ENCODE results near the gene PRC1. TPM values are rescaled to one million over a fixed set of nuclear protein-coding genes. Genes with fewer than 3 reads are reported as not detected.

PRC1 gene
- total and polyA plus RNA-seq, 2 donors from 2014 or later = 3.4 to 6.6 TPM

- TF ChIP-seq CTCF (IDR thresholded peaks at IDR 0.05; ENCODE audit: borderline replicate concordance, extremely low read depth, insufficient read depth) = peak; percentile 88
- H3K27me3 ChIP-seq (ENCODE audit: control insufficient read depth, insufficient read depth, low read length) = no peaks in the 10 kb centered on the region
- H3K4me3 ChIP-seq (ENCODE audit: low read length in 3 of 3) = peak within 1 kb of the TSS; percentile 87 to 94 (median 91)
- DNase-seq = peak; percentile 87 to 95 (median 90)
- peak within 1 kb of the TSS; percentile 80 to 94 for H3K27ac ChIP-seq (ENCODE audit: low read depth in 2 of 2, low read length in 2 of 2)
- no peak for FAIRE-seq
- intact Hi-C loops (cut with DNase I) = no loop called here
- peak within 1 kb of the TSS; percentile 42 to 96 (median 80) for H3K9ac ChIP-seq (ENCODE audit: low read length in 3 of 3)
- H3K4me1 ChIP-seq (ENCODE audit: control insufficient read depth in 2 of 3, insufficient read depth in 2 of 3, low read depth in 1 of 3, low read length in 3 of 3) = peaks cover 0 to 34% (median 14%) of the 10 kb centered on the region in 3 donors
- no peaks in the 10 kb centered on the region for H3K36me3 ChIP-seq (ENCODE audit: control insufficient read depth in 2 of 3, insufficient read depth in 3 of 3, low read length in 3 of 3)
- no peaks in the 10 kb centered on the region for H3K9me3 ChIP-seq (ENCODE audit: control insufficient read depth in 2 of 3, insufficient read depth in 1 of 3, low read length in 3 of 3)
Observed at GRCh38 chr15:90931828-90932659, 62.3 kb downstream of the PRC1 start, which contains the start of gene HDDC3. Gene HDDC3, minus strand, starts transcription at chr15:90932549. Its CDS starts 9 bp downstream, at chr15:90932540.

GRCh38 chr15:90931575-90931827 lies 62.8 kb downstream of the PRC1 start:
- H3K4me3 ChIP-seq (ENCODE audit: low read length in 3 of 3) = peak overlapping the region in 1 of 3 donors; percentile 87
- H3K36me3 ChIP-seq (ENCODE audit: control insufficient read depth in 2 of 3, insufficient read depth in 3 of 3, low read length in 3 of 3) = no peaks in the 10 kb centered on the region
- H3K4me1 ChIP-seq (ENCODE audit: control insufficient read depth in 2 of 3, insufficient read depth in 2 of 3, low read depth in 1 of 3, low read length in 3 of 3) = peaks cover 0 to 34% (median 14%) of the 10 kb centered on the region in 3 donors
- DNase-seq (no peak), FAIRE-seq (no peak)
- H3K9ac ChIP-seq (ENCODE audit: low read length in 3 of 3) = peak overlapping the region in 1 of 3 donors; percentile 80
- no peaks in the 10 kb centered on the region for H3K9me3 ChIP-seq (ENCODE audit: control insufficient read depth in 2 of 3, insufficient read depth in 1 of 3, low read length in 3 of 3)
- no peak for TF ChIP-seq CTCF (IDR thresholded peaks at IDR 0.05; ENCODE audit: borderline replicate concordance, extremely low read depth, insufficient read depth)
- H3K27me3 ChIP-seq (ENCODE audit: control insufficient read depth, insufficient read depth, low read length) = no peaks in the 10 kb centered on the region
- intact Hi-C loops (cut with DNase I) = no loop called here
- peak overlapping the region; percentile 80 to 94 for H3K27ac ChIP-seq (ENCODE audit: low read depth in 2 of 2, low read length in 2 of 2)

GRCh38 chr15:90930861-90931574 lies 63.3 kb downstream of the PRC1 start:
- peak overlapping the region in 2 of 3 donors; percentile 63 to 80 for H3K4me3 ChIP-seq (ENCODE audit: low read length in 3 of 3)
- intact Hi-C loops (cut with DNase I) = no loop called here
- peak overlapping the region in 1 of 3 donors; percentile 86 for H3K9ac ChIP-seq (ENCODE audit: low read length in 3 of 3)
- H3K36me3 ChIP-seq (ENCODE audit: control insufficient read depth in 2 of 3, insufficient read depth in 3 of 3, low read length in 3 of 3) = no peaks in the 10 kb centered on the region
- H3K9me3 ChIP-seq (ENCODE audit: control insufficient read depth in 2 of 3, insufficient read depth in 1 of 3, low read length in 3 of 3) = no peaks in the 10 kb centered on the region
- H3K27me3 ChIP-seq (ENCODE audit: control insufficient read depth, insufficient read depth, low read length) = no peaks in the 10 kb centered on the region
- FAIRE-seq (no peak), DNase-seq (peak in 2 of 5 donors; percentile 7 to 45)
- TF ChIP-seq CTCF (IDR thresholded peaks at IDR 0.05; ENCODE audit: borderline replicate concordance, extremely low read depth, insufficient read depth) = no peak
- peaks cover 0 to 29% (median 12%) of the 10 kb centered on the region in 3 donors for H3K4me1 ChIP-seq (ENCODE audit: control insufficient read depth in 2 of 3, insufficient read depth in 2 of 3, low read depth in 1 of 3, low read length in 3 of 3)
- peak overlapping the region; percentile 94 to 95 for H3K27ac ChIP-seq (ENCODE audit: low read depth in 2 of 2, low read length in 2 of 2)

Measured in kidney (tissue), 14 donors.